Sigmoid colon (tissue), 7 donors: ENCODE data around the gene LIPN. TPM values are rescaled to one million over a fixed set of nuclear protein-coding genes. Genes with fewer than 3 reads are reported as not detected.

ENCODE experiments used
- DNase-seq: peaks from one replicate; pipeline ENCODE4 v3.0.0-alpha.2; 2019
- H3K27ac ChIP-seq, 4 donors: fragments of 200-600 bp; sonication (generic); one replicate each; pipeline ENCODE4 v1.5.1; 2016 to 2019; ENCODE audit warnings: mild to moderate bottlenecking in 1 of 4
- H3K27me3 ChIP-seq, 3 donors: fragments of 200-600 bp; sonication (generic); one replicate each; pipeline ENCODE4 v1.5.1; 2019; ENCODE audit warnings: mild to moderate bottlenecking in 1 of 3
- H3K36me3 ChIP-seq, 4 donors: fragments of 200-600 bp; sonication (generic); one replicate each; pipeline ENCODE4 v1.5.1; 2016 to 2019
- H3K4me1 ChIP-seq, 4 donors: fragments of 200-600 bp; sonication (generic); one replicate each; pipeline ENCODE4 v1.5.1; 2017 to 2019
- H3K4me3 ChIP-seq, 4 donors: fragments of 200-600 bp; sonication (generic); one replicate each; pipeline ENCODE4 v1.5.1; 2017 to 2019; ENCODE audit warnings: mild to moderate bottlenecking in 2 of 4, moderate library complexity in 1 of 4
- H3K9me3 ChIP-seq, 4 donors: fragments of 200-600 bp in 3 of 4; sonication (generic) in 3 of 4; one replicate each; pipeline versions ENCODE4 v1.5.1 to v1.6.1; 2013 to 2019
- EP300 ChIP-seq, 4 donors: sonication (generic); formaldehyde crosslinking; IDR thresholded peaks; one replicate each; pipeline ENCODE4 v1.6.1; 2017; ENCODE audit warnings: antibody characterized with exemption in 4 of 4
- POLR2A ChIP-seq, 2 donors: fragments of 450-650 bp; IDR thresholded peaks; one replicate each; pipeline ENCODE4 v1.6.1; 2016; ENCODE audit warnings: antibody characterized with exemption in 2 of 2, mild to moderate bottlenecking in 2 of 2, moderate library complexity in 2 of 2
- POLR2AphosphoS5 ChIP-seq, 4 donors: sonication (generic); formaldehyde crosslinking; IDR thresholded peaks; one replicate each; pipeline ENCODE4 v1.6.1; 2017; ENCODE audit warnings: antibody characterized with exemption in 4 of 4
- WGBS, 2 donors: extraction: QIAGEN DNeasy Blood & Tissue Kit; methylation state at CpG; one replicate each; pipeline ENCODE4 v1.1.7; 2013; 5-methylcytosine and 5-hydroxymethylcytosine counted together
- intact Hi-C: fragments of 100-400 bp; cut with DNase I; formaldehyde crosslinking; loops from one replicate; pipeline ENCODE4 v1.15.1; 2023
- polyA plus RNA-seq, 3 donors: library from polyadenylated mRNA; stranded (reverse); fragments of 200-250 nt; gene quantifications; one replicate each; pipeline ENCODE4 v1.2.3, GENCODE V29; 2013
- total RNA-seq, 4 donors: library from RNA; depleted of rRNA; stranded (reverse); fragments of >200 nt; gene quantifications; one replicate each; pipeline ENCODE4 v1.1.0, GENCODE V29; 2016
- TF ChIP-seq, protein P1 (sequence below), 4 experiments: fragments of 450-650 bp in 3 of 4; fragments of 200-600 bp in 1 of 4; IDR thresholded peaks; one replicate each; pipeline ENCODE4 v1.5.1; 2016 to 2019; ENCODE audit warnings: antibody characterized with exemption in 4 of 4, mild to moderate bottlenecking in 3 of 4, moderate library complexity in 2 of 4
- donor health status: healthy with polysubstance abuse.
- donor health status: Bipolar disorder and iron deficiency.
- donor health status: healthy.

Gene LIPN
- total and polyA plus RNA-seq, 7 donors: 1.4 TPM; not detected in 6

DNA sequence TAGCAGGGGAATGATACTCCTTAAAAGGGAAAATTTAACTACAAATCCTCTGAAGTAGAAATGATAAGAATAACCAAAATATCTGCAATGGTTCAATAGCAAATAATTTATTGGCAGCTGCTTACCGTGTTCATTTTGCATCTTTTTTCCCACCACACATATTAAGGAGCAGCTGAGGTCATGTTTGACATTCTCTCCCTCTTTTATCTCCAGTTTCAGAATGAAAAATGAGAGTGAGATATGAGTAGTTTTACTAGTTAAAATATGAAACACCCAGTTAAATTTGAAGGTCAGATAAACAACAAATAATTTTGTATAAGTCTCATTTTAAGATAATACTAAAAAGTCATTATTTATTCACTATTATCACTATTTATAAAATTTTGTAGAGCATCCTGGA lies 3.1 kb downstream of the LIPN start:
- intact Hi-C loops: no loop called here
- Histone ChIP-seq H3K36me3 (no peaks in the 10 kb centered on the region), H3K4me3 (no peak overlapping the region), H3K4me1 (no peaks in the 10 kb centered on the region), H3K27ac (no peak overlapping the region), H3K9me3 (no peaks in the 10 kb centered on the region), H3K27me3 (no peaks in the 10 kb centered on the region)
- no peak for DNase-seq
- TF ChIP-seq EP300 (IDR thresholded peaks at IDR 0.05) (no peak), POLR2AphosphoS5 (IDR thresholded peaks at IDR 0.05) (no peak), POLR2A (IDR thresholded peaks at IDR 0.05) (no peak)
- TF ChIP-seq, protein P1, sequence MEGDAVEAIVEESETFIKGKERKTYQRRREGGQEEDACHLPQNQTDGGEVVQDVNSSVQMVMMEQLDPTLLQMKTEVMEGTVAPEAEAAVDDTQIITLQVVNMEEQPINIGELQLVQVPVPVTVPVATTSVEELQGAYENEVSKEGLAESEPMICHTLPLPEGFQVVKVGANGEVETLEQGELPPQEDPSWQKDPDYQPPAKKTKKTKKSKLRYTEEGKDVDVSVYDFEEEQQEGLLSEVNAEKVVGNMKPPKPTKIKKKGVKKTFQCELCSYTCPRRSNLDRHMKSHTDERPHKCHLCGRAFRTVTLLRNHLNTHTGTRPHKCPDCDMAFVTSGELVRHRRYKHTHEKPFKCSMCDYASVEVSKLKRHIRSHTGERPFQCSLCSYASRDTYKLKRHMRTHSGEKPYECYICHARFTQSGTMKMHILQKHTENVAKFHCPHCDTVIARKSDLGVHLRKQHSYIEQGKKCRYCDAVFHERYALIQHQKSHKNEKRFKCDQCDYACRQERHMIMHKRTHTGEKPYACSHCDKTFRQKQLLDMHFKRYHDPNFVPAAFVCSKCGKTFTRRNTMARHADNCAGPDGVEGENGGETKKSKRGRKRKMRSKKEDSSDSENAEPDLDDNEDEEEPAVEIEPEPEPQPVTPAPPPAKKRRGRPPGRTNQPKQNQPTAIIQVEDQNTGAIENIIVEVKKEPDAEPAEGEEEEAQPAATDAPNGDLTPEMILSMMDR (IDR thresholded peaks at IDR 0.05): no peak
- 72 to 88% methylated on average over 1 of the region's 1 CpG for WGBS, 2 donors

DNA sequence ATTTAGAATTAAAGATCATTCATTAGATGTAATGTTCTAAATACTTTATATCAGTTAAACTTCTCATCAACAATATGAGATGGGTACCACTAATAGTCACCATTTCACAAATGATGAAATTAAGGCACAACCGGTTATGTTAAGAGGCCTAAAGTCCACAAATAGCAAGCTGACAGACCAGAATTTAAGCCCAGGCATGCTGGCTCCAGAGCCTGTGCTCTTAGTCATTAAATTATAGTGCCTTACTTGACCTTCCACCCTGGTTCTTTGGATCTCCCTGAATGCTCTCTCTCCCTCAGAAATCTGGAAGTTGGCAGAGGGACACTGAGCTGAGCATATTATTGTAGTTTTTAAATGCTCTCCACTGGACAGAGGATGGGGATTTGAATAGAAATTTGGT lies 3.6 kb downstream of the LIPN start:
- intact Hi-C loops: no loop called here
- no peaks in the 10 kb centered on the region for H3K9me3 ChIP-seq
- DNase-seq: no peak
- TF ChIP-seq POLR2A (IDR thresholded peaks at IDR 0.05) (no peak), EP300 (IDR thresholded peaks at IDR 0.05) (no peak), POLR2AphosphoS5 (IDR thresholded peaks at IDR 0.05) (no peak)
- TF ChIP-seq, protein P1 (IDR thresholded peaks at IDR 0.05): no peak
- no peak overlapping the region for H3K27ac ChIP-seq
- WGBS, 2 donors: 66 to 72% methylated on average over 1 of the region's 1 CpG
- H3K36me3 ChIP-seq: no peaks in the 10 kb centered on the region
- H3K4me1 ChIP-seq: no peaks in the 10 kb centered on the region
- no peak overlapping the region for H3K4me3 ChIP-seq
- H3K27me3 ChIP-seq: no peaks in the 10 kb centered on the region

DNA sequence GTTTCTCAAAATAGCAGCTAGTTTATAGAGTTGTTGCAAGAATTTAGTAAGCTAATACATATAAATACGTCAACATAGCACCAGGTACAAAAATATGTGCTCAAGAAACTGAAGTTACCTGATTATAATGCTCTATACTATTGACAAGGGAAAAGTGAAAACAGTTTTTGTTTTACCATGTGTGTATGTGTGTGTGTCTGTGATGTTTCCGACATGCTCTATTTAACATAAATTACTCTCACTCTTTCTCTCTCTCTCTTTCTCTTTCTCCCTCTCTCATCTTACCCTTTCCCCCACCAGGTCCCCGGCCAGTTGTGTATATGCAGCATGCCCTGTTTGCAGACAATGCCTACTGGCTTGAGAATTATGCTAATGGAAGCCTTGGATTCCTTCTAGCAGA lies 4.3 kb downstream of the LIPN start:
- WGBS, 2 donors: 90% methylated on average over 3 of the region's 3 CpGs
- no peaks in the 10 kb centered on the region for H3K27me3 ChIP-seq
- H3K4me1 ChIP-seq: no peaks in the 10 kb centered on the region
- intact Hi-C loops: no loop called here
- no peak overlapping the region for H3K4me3 ChIP-seq
- H3K27ac ChIP-seq: no peak overlapping the region
- no peak for DNase-seq
- H3K36me3 ChIP-seq: no peaks in the 10 kb centered on the region
- TF ChIP-seq, protein P1 (IDR thresholded peaks at IDR 0.05): no peak
- TF ChIP-seq POLR2AphosphoS5 (IDR thresholded peaks at IDR 0.05): no peak
- no peak for TF ChIP-seq POLR2A (IDR thresholded peaks at IDR 0.05)
- TF ChIP-seq EP300 (IDR thresholded peaks at IDR 0.05): no peak
- H3K9me3 ChIP-seq: no peaks in the 10 kb centered on the region

DNA sequence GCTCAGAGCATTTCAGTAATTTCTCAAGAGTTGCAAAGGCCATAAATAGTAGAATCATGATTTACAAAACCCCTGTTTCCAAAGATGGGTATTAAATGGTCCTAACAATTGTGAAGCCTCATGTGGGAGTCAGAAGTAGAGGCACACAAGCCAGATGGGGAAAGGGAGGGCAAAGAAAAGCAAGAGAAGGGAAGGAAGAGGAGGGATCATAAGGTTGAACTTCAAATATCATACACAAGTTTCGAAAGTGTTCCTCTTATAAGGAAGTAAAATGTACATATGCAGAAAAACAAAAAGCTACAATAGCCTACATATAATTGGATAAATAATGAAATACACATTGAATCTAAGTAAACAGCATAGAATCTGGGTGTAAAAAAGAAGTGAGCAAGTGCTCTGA lies 6.0 kb downstream of the LIPN start:
- 71 to 77% methylated on average over 1 of the region's 1 CpG for WGBS, 2 donors
- Histone ChIP-seq H3K4me3 (no peak overlapping the region), H3K9me3 (no peaks in the 10 kb centered on the region), H3K27me3 (no peaks in the 10 kb centered on the region), H3K27ac (no peak overlapping the region), H3K36me3 (no peaks in the 10 kb centered on the region), H3K4me1 (no peaks in the 10 kb centered on the region)
- no peak for TF ChIP-seq EP300 (IDR thresholded peaks at IDR 0.05)
- TF ChIP-seq POLR2AphosphoS5 (IDR thresholded peaks at IDR 0.05): no peak
- TF ChIP-seq, protein P1 (IDR thresholded peaks at IDR 0.05): no peak
- no peak for TF ChIP-seq POLR2A (IDR thresholded peaks at IDR 0.05)
- DNase-seq: no peak
- intact Hi-C loops: no loop called here

DNA sequence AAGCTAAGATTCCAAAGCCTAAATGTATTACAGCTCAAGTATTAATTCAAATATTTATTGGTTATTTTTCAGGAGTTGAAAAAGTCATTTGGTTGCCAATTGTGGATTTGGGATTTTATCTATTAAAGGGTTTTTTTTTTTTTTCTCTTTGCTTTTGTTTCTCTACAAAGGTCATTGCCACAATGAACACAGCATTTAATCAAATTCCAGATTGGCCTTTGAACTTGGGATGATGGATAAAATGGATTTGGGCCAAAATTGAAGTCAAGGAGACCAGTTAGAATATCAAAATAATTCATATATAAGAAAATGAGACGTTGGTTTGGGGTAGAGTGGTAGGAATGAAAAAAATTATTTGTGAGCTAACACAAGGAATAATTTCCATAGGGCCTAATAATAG lies 9.6 kb downstream of the LIPN start:
- DNase-seq: no peak
- Histone ChIP-seq H3K4me3 (no peak overlapping the region), H3K4me1 (no peaks in the 10 kb centered on the region), H3K36me3 (no peaks in the 10 kb centered on the region), H3K9me3 (no peaks in the 10 kb centered on the region), H3K27ac (no peak overlapping the region), H3K27me3 (no peaks in the 10 kb centered on the region)
- intact Hi-C loops: no loop called here
- WGBS, 2 donors: 71 to 85% methylated on average over 1 of the region's 1 CpG
- TF ChIP-seq, protein P1 (IDR thresholded peaks at IDR 0.05): no peak
- no peak for TF ChIP-seq POLR2AphosphoS5 (IDR thresholded peaks at IDR 0.05)
- no peak for TF ChIP-seq EP300 (IDR thresholded peaks at IDR 0.05)
- no peak for TF ChIP-seq POLR2A (IDR thresholded peaks at IDR 0.05)
